ENCODE measurements around the gene TXNRD2.

The TXNRD2 gene

GRCh38 chr22:19941365-19942082, at the start of gene TXNRD2, which contains the start of gene COMT:
Gene TXNRD2, minus strand, starts transcription at chr22:19941818. Its CDS starts 15 bp downstream, at chr22:19941803.
Gene COMT, plus strand, starts transcription at chr22:19941772. Its CDS starts 20,755 bp downstream, at chr22:19962527.
- peak; percentile 72 for DNase-seq (ENCODE audit: low spot score)

DNA sequence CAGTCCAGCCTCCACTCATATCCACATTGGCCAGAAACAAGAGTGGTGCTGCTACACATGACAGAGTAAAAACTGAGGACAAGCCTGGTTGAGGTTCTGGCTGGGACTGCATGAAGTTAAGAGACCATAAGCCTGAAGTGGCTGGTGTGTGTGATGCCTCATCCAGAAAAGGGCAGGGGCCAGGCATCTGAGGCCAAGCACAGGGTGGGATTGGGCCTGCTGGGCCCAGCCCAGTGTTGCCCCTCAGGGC, 49.7 kb upstream of the TXNRD2 start:
- DNase-seq (ENCODE audit: low spot score) = no peak

- no peak for DNase-seq (ENCODE audit: low spot score)
Observed at GRCh38 chr22:19990609-19991394, 49.2 kb upstream of the TXNRD2 start.

DNA sequence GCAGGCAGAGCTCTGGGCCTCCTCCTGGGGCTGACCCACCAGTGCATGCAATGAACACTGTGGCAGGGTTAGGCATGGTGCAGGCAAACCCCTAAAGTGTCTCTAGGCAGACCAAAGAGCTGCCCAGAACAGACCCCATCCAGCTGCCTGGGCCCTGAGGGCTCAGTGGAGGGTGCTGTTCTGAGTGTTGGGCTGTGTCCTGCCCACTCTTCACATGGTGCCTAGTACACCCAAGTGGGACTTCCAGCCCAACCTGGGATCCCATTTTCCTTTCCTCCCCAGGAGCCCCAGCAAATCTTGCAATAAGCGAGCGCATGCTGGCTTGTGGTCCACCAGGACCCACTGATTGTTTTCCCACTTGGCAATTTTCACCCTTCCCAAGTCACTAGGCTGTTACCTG, 48.6 kb upstream of the TXNRD2 start:
- DNase-seq (ENCODE audit: low spot score) = no peak

DNA sequence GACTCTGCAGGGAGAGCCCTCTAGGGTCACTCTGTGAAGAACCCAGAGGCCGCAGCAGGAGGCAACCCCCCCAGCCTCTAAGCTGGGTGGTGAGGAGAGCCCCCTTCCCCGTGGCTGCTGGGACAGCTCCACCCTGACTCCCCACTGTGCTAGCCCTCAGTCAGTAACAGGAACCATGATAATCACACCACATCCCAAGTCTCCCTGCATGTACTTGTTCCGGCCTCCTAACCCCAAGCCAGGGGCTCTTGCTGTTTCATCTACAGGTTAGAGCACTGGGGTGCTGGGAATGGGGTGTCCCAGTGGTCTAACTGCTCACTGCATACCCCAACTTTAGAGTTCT, 48.1 kb upstream of the TXNRD2 start:
- DNase-seq (ENCODE audit: low spot score) = no peak

DNA sequence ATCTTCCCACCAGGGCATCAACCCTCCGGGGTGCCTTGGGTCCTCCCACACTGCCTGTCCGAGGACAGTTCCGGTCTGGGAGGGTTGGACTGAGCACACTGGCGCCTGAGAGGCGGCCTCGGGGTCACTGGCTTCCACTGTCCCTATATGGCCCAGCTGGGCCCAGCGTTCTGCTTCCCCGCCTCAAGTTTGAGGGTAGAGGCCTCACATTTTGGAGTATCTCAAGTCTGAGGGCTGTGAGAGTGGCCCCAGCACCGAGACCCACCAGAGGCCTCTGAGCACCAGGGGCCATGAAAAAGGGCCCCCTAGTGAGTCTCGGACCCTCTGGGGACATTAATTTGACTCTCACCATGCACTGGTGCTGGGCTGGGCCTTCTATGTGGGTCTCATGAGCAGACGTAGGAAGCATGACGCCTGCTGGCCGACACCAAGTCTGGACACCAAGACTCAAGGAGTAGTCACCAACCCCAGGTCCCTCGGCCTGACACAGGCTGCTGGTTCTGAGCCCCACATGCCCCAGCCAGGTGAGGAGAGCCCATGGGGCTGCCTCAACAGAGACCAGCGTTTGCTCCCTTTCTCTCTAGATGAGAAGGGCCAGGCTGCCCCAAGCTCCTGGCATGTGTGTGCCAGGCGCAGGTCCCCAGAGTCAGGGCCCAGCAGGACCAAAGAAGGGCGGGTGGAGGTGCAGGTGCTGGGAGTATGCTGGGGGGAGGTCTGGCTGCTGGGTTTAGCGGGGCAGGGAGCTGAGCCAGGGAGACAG, 47.5 kb upstream of the TXNRD2 start:
- DNase-seq (ENCODE audit: low spot score) = no peak

GRCh38 chr22:19988331-19988808, 46.8 kb upstream of the TXNRD2 start:
- no peak for DNase-seq (ENCODE audit: low spot score)

DNA sequence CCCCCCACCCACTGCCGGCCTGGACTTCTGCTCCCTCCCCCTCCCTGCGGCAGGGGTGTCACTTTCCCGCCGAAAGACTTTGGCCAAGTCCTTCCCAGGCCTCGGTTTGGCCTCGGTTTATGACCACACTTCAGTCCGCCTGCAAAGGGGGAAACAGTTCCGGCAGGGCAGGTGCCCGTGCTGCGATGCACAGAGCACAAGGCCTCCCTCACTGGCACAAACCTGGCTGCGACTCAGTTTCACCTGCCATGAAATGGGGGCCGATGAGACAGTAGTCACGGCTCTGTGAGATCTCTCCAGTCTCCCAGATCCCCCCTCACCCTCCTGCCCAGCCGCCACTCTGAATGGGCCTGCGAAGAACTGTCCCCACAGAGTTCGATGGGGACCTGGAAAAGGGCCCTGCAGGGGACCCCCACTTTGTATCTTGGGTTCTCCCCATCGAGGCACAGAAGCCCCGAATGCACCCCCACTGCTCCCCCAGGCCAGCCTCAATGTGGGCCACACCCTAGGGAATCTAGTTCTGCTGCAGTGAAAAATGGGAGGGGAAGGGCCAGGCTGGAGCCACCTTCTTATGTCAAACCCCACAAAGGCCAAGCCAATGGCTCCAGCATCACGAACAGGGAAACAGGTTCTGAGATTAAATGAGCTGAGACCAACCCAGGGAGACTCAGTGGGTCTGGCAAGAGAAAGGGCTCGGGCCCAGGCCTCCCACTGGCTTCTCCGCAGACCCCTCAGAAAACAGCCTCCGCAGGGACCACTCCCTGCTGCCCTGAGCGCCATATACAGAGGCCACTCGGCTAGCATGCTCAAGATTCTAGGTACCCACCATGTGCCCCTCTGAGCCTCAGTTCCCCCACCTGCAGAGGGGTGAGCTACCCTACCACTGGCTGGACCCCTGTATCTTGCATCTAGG, 46.0 kb upstream of the TXNRD2 start:
- DNase-seq (ENCODE audit: low spot score) = no peak

- DNase-seq (ENCODE audit: low spot score) = peak; percentile 72
Observed at GRCh38 chr22:19986410-19987341, 45.1 kb upstream of the TXNRD2 start.

GRCh38 chr22:19986011-19986409, 44.4 kb upstream of the TXNRD2 start:
- no peak for DNase-seq (ENCODE audit: low spot score)

DNA sequence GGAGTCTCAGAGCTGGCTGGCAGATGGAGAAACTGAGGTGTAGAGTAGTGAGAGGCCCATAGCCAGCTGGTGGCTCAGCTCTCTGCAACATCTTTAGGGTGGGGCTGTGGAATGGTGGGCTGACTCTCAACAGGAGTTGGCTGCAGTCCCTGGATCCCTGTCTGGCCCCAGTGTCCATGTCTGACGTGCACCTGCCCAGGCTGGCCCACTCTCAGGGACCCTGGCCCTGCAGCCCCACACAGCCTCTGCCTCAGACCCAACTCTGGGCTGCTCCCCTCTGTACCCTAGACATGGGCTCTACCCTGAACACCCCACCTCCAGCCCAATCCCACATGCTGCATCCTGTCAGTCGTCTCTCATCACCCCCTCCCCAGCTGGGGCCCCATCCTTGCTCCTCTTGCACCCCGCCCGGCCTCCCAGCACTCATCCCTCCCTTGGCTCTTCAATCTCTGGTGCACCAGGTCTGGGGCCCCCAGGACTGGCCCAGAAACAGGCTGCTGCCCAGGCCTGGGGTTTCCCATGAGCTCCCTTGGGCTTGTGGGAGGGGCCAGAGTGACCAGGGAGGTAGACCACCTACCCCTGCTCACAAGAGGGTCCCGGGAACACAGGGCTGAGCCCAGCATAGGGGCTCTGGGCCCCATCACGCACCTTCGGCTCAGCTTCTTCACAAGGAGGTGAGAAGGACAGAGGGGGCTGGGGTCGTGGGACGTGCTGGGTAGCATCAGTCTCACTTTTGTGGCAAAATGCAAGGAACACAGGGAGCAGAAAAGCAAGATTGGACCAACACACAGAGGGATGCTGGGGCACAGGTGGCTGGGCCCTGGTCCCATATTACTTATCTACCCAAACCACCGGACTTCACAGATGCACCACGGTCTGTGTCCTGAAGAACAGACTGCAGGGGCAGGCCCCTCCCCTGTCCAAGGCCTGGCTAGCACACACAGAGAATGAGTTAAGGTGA, 43.5 kb upstream of the TXNRD2 start:
- DNase-seq (ENCODE audit: low spot score) = no peak

GRCh38 chr22:19984201-19984753, 42.7 kb upstream of the TXNRD2 start:
- DNase-seq (ENCODE audit: low spot score) = peak; percentile 55

GRCh38 chr22:19983741-19984140, 42.1 kb upstream of the TXNRD2 start:
- no peak for DNase-seq (ENCODE audit: low spot score)

- no peak for DNase-seq (ENCODE audit: low spot score)
Observed at GRCh38 chr22:19982991-19983578, 41.5 kb upstream of the TXNRD2 start.

GRCh38 chr22:19981961-19982920, 40.6 kb upstream of the TXNRD2 start:
- no peak for DNase-seq (ENCODE audit: low spot score)

DNA sequence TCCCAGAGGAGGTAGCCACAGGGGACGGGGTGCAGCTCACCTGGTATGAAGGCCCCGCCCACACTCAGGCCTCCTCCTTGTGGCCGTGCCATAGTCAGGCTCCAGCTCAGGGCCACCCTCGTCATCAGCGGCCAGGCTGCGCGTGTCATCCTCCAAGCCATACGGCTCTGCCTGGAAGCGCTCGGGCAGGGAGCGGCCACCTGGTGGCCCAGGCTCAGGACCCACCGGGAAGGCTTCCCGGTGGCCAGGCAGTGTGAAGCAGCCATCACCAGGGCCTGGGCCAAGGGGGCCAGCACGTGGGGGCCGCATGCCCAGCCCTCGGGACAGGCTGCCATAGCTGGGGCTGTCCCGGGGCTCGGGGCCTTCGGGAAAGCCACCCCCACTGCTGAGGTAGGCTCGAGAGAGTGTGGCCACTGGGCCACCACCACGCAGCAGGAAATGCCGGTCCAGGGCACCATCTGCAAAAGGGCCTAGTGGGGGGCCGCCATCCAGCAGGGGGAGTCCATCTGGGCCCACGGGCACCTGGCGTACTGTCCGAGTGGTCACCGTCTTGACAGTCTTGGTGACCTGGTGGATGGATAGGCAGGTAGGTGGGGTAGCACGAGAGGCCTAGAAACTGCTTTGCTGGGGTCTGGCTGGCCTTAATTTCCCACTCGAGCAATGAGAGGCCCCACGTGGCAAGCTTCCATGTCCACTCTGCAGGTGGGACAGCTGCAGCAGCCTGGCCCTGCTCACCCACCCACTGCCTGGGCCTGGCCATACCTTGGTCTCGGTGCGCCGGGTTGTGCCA, 39.7 kb upstream of the TXNRD2 start:
- no peak for DNase-seq (ENCODE audit: low spot score)

DNA sequence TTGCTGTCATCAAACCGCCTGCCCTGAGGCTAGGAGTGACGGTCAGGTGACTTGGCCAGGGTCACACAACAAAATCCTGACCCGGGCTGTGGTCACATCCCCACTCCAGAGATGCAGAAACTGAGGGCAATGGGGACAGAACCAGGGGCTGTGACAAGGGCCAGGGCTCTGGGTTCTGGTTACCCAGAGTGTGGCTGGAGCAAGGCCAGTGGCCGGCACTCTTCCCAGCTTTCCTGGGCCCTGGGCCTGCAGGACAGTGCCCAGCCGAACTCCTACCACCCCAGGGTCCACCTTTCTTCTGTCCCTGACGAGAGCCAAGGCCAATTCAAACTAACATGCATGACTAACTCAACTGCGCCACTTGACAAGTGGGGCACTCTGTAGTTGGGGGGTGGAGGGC, 39.1 kb upstream of the TXNRD2 start:
- no peak for DNase-seq (ENCODE audit: low spot score)

Data from NAMALWA (cell line).